KOPT-K1 (cell line): Measurements from ENCODE around the gene CRIM1.

Experiments
- H3K27ac ChIP-seq: fragments of 200-600 bp; sonication (generic); 2 replicates; pipeline ENCODE4 v1.5.1; 2016; ENCODE audit warnings: antibody characterized with exemption, mild to moderate bottlenecking, low read depth, low read length; ENCODE audit not compliant: poor library complexity, severe bottlenecking
- H3K36me3 ChIP-seq: fragments of 200-600 bp; sonication (generic); 2 replicates; pipeline ENCODE4 v1.5.1; 2017; ENCODE audit warnings: antibody characterized with exemption, mild to moderate bottlenecking, low read length, moderate library complexity; ENCODE audit not compliant: insufficient read depth
- H3K9me3 ChIP-seq: fragments of 200-600 bp; sonication (generic); 2 replicates; pipeline ENCODE4 v1.5.1; 2017; ENCODE audit warnings: antibody characterized with exemption, low read length, mild to moderate bottlenecking; ENCODE audit not compliant: insufficient read depth, poor library complexity, severe bottlenecking

The CRIM1 gene

GRCh38 chr2:36411962-36412444 is 56.4 kb downstream of the CRIM1 start:
- no peaks in the 10 kb centered on the region for H3K36me3 ChIP-seq
- no peak overlapping the region for H3K27ac ChIP-seq

GRCh38 chr2:36413218-36413617 is 57.6 kb downstream of the CRIM1 start:
- H3K36me3 ChIP-seq: no peaks in the 10 kb centered on the region
- H3K27ac ChIP-seq: no peak overlapping the region
- no peaks in the 10 kb centered on the region for H3K9me3 ChIP-seq

More at GRCh38 chr2:36411962-36412444, 56.4 kb downstream of the CRIM1 start:
- H3K9me3 ChIP-seq: no peaks in the 10 kb centered on the region

- H3K27ac ChIP-seq: no peak overlapping the region
- H3K36me3 ChIP-seq: no peaks in the 10 kb centered on the region
- no peaks in the 10 kb centered on the region for H3K9me3 ChIP-seq
Measured at GRCh38 chr2:36414307-36414706, 58.7 kb downstream of the CRIM1 start.

- no peaks in the 10 kb centered on the region for H3K36me3 ChIP-seq
- H3K9me3 ChIP-seq: no peaks in the 10 kb centered on the region
- no peak overlapping the region for H3K27ac ChIP-seq
Measured at GRCh38 chr2:36415381-36416022, 59.9 kb downstream of the CRIM1 start.

GRCh38 chr2:36416370-36417165 is 61.0 kb downstream of the CRIM1 start:
- H3K9me3 ChIP-seq: no peaks in the 10 kb centered on the region
- no peak overlapping the region for H3K27ac ChIP-seq
- no peaks in the 10 kb centered on the region for H3K36me3 ChIP-seq

- no peaks in the 10 kb centered on the region for H3K9me3 ChIP-seq
- H3K27ac ChIP-seq: no peak overlapping the region
- no peaks in the 10 kb centered on the region for H3K36me3 ChIP-seq
Measured at GRCh38 chr2:36420569-36421181, 65.1 kb downstream of the CRIM1 start.

- no peaks in the 10 kb centered on the region for H3K9me3 ChIP-seq
- no peaks in the 10 kb centered on the region for H3K36me3 ChIP-seq
Measured at GRCh38 chr2:36421379-36421778, 65.8 kb downstream of the CRIM1 start.

GRCh38 chr2:36423172-36423571 is 67.6 kb downstream of the CRIM1 start:
- H3K27ac ChIP-seq: no peak overlapping the region
- H3K9me3 ChIP-seq: no peaks in the 10 kb centered on the region

More at GRCh38 chr2:36421379-36421778, 65.8 kb downstream of the CRIM1 start:
- no peak overlapping the region for H3K27ac ChIP-seq

GRCh38 chr2:36423619-36424120 is 68.1 kb downstream of the CRIM1 start:
- Histone ChIP-seq H3K36me3 (no peaks in the 10 kb centered on the region), H3K27ac (no peak overlapping the region), H3K9me3 (no peaks in the 10 kb centered on the region)

More at GRCh38 chr2:36423172-36423571, 67.6 kb downstream of the CRIM1 start:
- no peaks in the 10 kb centered on the region for H3K36me3 ChIP-seq

- Histone ChIP-seq H3K9me3 (no peaks in the 10 kb centered on the region), H3K36me3 (no peaks in the 10 kb centered on the region)
Measured at GRCh38 chr2:36425608-36426355, 70.2 kb downstream of the CRIM1 start.

GRCh38 chr2:36427790-36428243 is 72.2 kb downstream of the CRIM1 start:
- Histone ChIP-seq H3K9me3 (no peaks in the 10 kb centered on the region), H3K36me3 (no peaks in the 10 kb centered on the region), H3K27ac (no peak overlapping the region)

More at GRCh38 chr2:36425608-36426355, 70.2 kb downstream of the CRIM1 start:
- H3K27ac ChIP-seq: no peak overlapping the region

GRCh38 chr2:36430549-36430948 is 75.0 kb downstream of the CRIM1 start:
- Histone ChIP-seq H3K36me3 (no peaks in the 10 kb centered on the region), H3K27ac (no peak overlapping the region), H3K9me3 (no peaks in the 10 kb centered on the region)

GRCh38 chr2:36432479-36432878 is 76.9 kb downstream of the CRIM1 start:
- Histone ChIP-seq H3K27ac (no peak overlapping the region), H3K9me3 (no peaks in the 10 kb centered on the region), H3K36me3 (no peaks in the 10 kb centered on the region)

GRCh38 chr2:36433311-36434217 is 78.0 kb downstream of the CRIM1 start:
- H3K9me3 ChIP-seq: no peaks in the 10 kb centered on the region
- no peak overlapping the region for H3K27ac ChIP-seq
- H3K36me3 ChIP-seq: no peaks in the 10 kb centered on the region
